CD14-positive monocyte (primary cell): Measurements from ENCODE around the gene RNF123. TPM values are rescaled to one million over a fixed set of nuclear protein-coding genes. Genes with fewer than 3 reads are reported as not detected.

Experiments
- DNase-seq, 3 donors: peaks; one replicate each; pipeline ENCODE4 v3.0.0-alpha.2; 2011 to 2022
- H2AFZ ChIP-seq: 2 replicates; pipeline ENCODE4 v1.6.0; 2012; ENCODE audit warnings: mild to moderate bottlenecking, low read depth, low read length, inconsistent platforms; ENCODE audit not compliant: insufficient read depth, poor library complexity, severe bottlenecking
- H3K27ac ChIP-seq, 2 donors: 1 replicate in 1 of 2; 2 replicates in 1 of 2; pipeline ENCODE4 v1.5.1; 2012 to 2013; ENCODE audit warnings: low read length in 2 of 2, control low read depth in 1 of 2, inconsistent platforms in 1 of 2, low read depth in 1 of 2, mild to moderate bottlenecking in 1 of 2
- H3K27me3 ChIP-seq, 2 donors: one replicate each; pipeline versions ENCODE4 v1.6.0 to v1.6.1; 2011 to 2013; ENCODE audit warnings: low read length in 2 of 2; ENCODE audit not compliant: control insufficient read depth in 2 of 2, insufficient read depth in 2 of 2
- H3K36me3 ChIP-seq, 2 donors: replicated peaks in 1 of 2; 1 replicate in 1 of 2; 2 replicates in 1 of 2; pipeline versions ENCODE4 v1.5.1 to v1.6.1; 2012 to 2013; ENCODE audit warnings: low read length in 2 of 2, control low read depth in 1 of 2, inconsistent platforms in 1 of 2, mild to moderate bottlenecking in 1 of 2; ENCODE audit not compliant: insufficient read depth in 2 of 2, control insufficient read depth in 1 of 2
- H3K4me1 ChIP-seq, 2 donors: 1 replicate in 1 of 2; 2 replicates in 1 of 2; pipeline versions ENCODE4 v1.5.1 to v1.6.1; 2012 to 2013; ENCODE audit warnings: low read length in 2 of 2, control low read depth in 1 of 2, inconsistent platforms in 1 of 2, mild to moderate bottlenecking in 1 of 2, moderate library complexity in 1 of 2; ENCODE audit not compliant: insufficient read depth in 2 of 2, control insufficient read depth in 1 of 2
- H3K4me2 ChIP-seq: replicated peaks from 2 replicates; pipeline ENCODE3; 2012; ENCODE audit warnings: low read length, moderate library complexity, mild to moderate bottlenecking; ENCODE audit not compliant: poor library complexity, severe bottlenecking; ENCODE audit errors: extremely low read depth
- H3K4me3 ChIP-seq, 3 experiments: fragments of 200-600 bp in 1 of 3; sonication (generic) in 1 of 3; replicated peaks in 1 of 3; 1 replicate in 2 of 3; 2 replicates in 1 of 3; pipeline ENCODE4 v1.5.1; 2011 to 2013; ENCODE audit warnings: low read length in 3 of 3, mild to moderate bottlenecking in 3 of 3, control low read depth in 2 of 3, low read depth in 2 of 3, inconsistent platforms in 1 of 3, moderate library complexity in 1 of 3
- H3K79me2 ChIP-seq: 2 replicates; pipeline ENCODE4 v1.6.0; 2012; ENCODE audit warnings: mild to moderate bottlenecking, control low read depth, inconsistent platforms, low read length, moderate library complexity; ENCODE audit not compliant: insufficient read depth
- H3K9ac ChIP-seq: 2 replicates; pipeline ENCODE4 v1.6.0; 2017; ENCODE audit warnings: low read length, mild to moderate bottlenecking; ENCODE audit not compliant: insufficient read depth, poor library complexity, severe bottlenecking
- H3K9me3 ChIP-seq, 2 donors: replicated peaks in 1 of 2; 1 replicate in 1 of 2; 2 replicates in 1 of 2; pipeline versions ENCODE4 v1.5.1 to v1.6.1; 2012 to 2013; ENCODE audit warnings: low read length in 2 of 2, control low read depth in 1 of 2; ENCODE audit not compliant: control insufficient read depth in 1 of 2, insufficient read depth in 1 of 2
- H4K20me1 ChIP-seq: 2 replicates; pipeline ENCODE4 v1.6.0; 2012; ENCODE audit warnings: mild to moderate bottlenecking, low read length, control low read depth, moderate library complexity; ENCODE audit not compliant: insufficient read depth
- H3K27ac Mint-ChIP-seq, 7 donors: one replicate each; pipeline ENCODE4 v1.8.0; 2020; ENCODE audit warnings: mild to moderate bottlenecking in 7 of 7, mixed read lengths in 7 of 7, moderate library complexity in 6 of 7, inconsistent platforms in 2 of 7
- H3K27me3 Mint-ChIP-seq, 3 donors: one replicate each; pipeline ENCODE4 v1.8.0; 2021 to 2022; ENCODE audit warnings: low read depth in 3 of 3, mild to moderate bottlenecking in 3 of 3, mixed read lengths in 3 of 3, moderate library complexity in 3 of 3, inconsistent platforms in 1 of 3
- H3K36me3 Mint-ChIP-seq, 2 donors: one replicate each; pipeline ENCODE4 v1.8.0; 2020; ENCODE audit warnings: mixed read lengths in 2 of 2, inconsistent platforms in 1 of 2, mild to moderate bottlenecking in 1 of 2
- H3K4me1 Mint-ChIP-seq: one replicate; pipeline ENCODE4 v1.8.0; 2020; ENCODE audit warnings: mild to moderate bottlenecking, mixed read lengths
- H3K4me3 Mint-ChIP-seq, 2 donors: one replicate each; pipeline ENCODE4 v1.8.0; 2020; ENCODE audit warnings: mild to moderate bottlenecking in 2 of 2, mixed read lengths in 2 of 2, moderate library complexity in 1 of 2
- H3K9me3 Mint-ChIP-seq, 7 donors: one replicate each; pipeline ENCODE4 v1.8.0; 2020 to 2022; ENCODE audit warnings: mixed read lengths in 7 of 7, mild to moderate bottlenecking in 6 of 7, moderate library complexity in 6 of 7, inconsistent platforms in 2 of 7
- WGBS: methylation state at CpG from one replicate; pipeline ENCODE4 v1.1.5; 2013; ENCODE audit warnings: missing lambda C conversion rate; ENCODE audit not compliant: insufficient coverage; 5-methylcytosine and 5-hydroxymethylcytosine counted together
- intact Hi-C, 2 donors: fragments of 100-400 bp; cut with micrococcal nuclease; formaldehyde crosslinking; loops; one replicate each; pipeline versions ENCODE4 v1.15.0 to v1.15.1; 2023
- polyA plus RNA-seq, 3 donors: library from polyadenylated mRNA; depleted of rRNA in 1 of 3; unstranded in 2 of 3; stranded (reverse) in 1 of 3; fragments of 300-500 nt in 2 of 3; fragments of >200 nt in 1 of 3; fragmentation: Illumina TruSeq in 2 of 3; gene quantifications; 1 replicate in 2 of 3; 2 replicates in 1 of 3; pipeline ENCODE4 v1.2.3, GENCODE V29; 2012 to 2021
- TF ChIP-seq, protein P1 (sequence below): fragments of 200-600 bp; IDR thresholded peaks from one replicate; pipeline ENCODE4 v1.8.0; 2022; ENCODE audit warnings: antibody characterized with exemption, mild to moderate bottlenecking

The RNF123 gene
- polyA plus RNA-seq, 3 donors: 11.1 to 46.2 (median 15.7) TPM

DNA sequence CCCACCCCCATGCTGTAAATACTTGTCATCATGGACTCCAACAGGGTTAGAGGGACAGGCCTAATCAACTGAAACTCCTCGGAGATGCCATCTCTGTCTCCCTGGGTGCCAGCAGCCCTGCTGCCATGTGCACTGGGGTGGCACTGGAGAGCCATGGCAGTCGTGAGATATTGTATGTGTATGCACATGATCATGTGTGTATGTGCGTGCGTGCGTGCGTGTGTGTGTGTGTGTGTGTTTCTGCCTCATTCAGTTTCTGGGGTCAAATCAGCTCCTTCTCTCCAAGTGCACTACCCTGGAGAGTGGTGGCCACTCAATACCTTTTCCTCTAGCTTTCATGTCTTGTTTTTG lies 18.4 kb upstream of the RNF123 start:
- peaks cover 4% of the 10 kb centered on the region in 2 donors for H3K36me3 ChIP-seq
- H3K9ac ChIP-seq: no peak overlapping the region
- WGBS: no CpG with 5 or more reads among the region's 6 CpGs
- intact Hi-C loops: loop anchor here (5.0 to 10.0 kb wide), 3 partner anchors 54 to 199 kb away; partner anchors contain the start of genes GMPPB (in 2 of the 2) and DAG1 (in 1 of the 2)
- H3K4me2 ChIP-seq: no peak overlapping the region
- no peak overlapping the region for H3K27ac ChIP-seq
- peaks cover 24% of the 10 kb centered on the region for H3K4me1 Mint-ChIP-seq
- H3K4me3 ChIP-seq: no peak overlapping the region
- no peak overlapping the region for H3K4me3 Mint-ChIP-seq
- H3K36me3 Mint-ChIP-seq: peaks cover 4 to 6% of the 10 kb centered on the region in 2 donors
- peaks cover 0 to 10% (median 3%) of the 10 kb centered on the region in 7 donors for H3K9me3 Mint-ChIP-seq
- no peaks in the 10 kb centered on the region for H3K27me3 ChIP-seq
- H3K9me3 ChIP-seq: peaks cover 0 to 6% of the 10 kb centered on the region in 2 donors
- H3K79me2 ChIP-seq: peaks cover 13% of the 10 kb centered on the region
- no peak overlapping the region for H3K27ac Mint-ChIP-seq
- peaks cover 20% of the 10 kb centered on the region for H4K20me1 ChIP-seq
- H2AFZ ChIP-seq: no peak overlapping the region
- H3K4me1 ChIP-seq: peaks cover 17 to 21% of the 10 kb centered on the region in 2 donors
- TF ChIP-seq, protein P1, sequence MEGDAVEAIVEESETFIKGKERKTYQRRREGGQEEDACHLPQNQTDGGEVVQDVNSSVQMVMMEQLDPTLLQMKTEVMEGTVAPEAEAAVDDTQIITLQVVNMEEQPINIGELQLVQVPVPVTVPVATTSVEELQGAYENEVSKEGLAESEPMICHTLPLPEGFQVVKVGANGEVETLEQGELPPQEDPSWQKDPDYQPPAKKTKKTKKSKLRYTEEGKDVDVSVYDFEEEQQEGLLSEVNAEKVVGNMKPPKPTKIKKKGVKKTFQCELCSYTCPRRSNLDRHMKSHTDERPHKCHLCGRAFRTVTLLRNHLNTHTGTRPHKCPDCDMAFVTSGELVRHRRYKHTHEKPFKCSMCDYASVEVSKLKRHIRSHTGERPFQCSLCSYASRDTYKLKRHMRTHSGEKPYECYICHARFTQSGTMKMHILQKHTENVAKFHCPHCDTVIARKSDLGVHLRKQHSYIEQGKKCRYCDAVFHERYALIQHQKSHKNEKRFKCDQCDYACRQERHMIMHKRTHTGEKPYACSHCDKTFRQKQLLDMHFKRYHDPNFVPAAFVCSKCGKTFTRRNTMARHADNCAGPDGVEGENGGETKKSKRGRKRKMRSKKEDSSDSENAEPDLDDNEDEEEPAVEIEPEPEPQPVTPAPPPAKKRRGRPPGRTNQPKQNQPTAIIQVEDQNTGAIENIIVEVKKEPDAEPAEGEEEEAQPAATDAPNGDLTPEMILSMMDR: no peak
- peaks cover 9 to 11% (median 10%) of the 10 kb centered on the region in 3 donors for H3K27me3 Mint-ChIP-seq
- DNase-seq: no peak

DNA sequence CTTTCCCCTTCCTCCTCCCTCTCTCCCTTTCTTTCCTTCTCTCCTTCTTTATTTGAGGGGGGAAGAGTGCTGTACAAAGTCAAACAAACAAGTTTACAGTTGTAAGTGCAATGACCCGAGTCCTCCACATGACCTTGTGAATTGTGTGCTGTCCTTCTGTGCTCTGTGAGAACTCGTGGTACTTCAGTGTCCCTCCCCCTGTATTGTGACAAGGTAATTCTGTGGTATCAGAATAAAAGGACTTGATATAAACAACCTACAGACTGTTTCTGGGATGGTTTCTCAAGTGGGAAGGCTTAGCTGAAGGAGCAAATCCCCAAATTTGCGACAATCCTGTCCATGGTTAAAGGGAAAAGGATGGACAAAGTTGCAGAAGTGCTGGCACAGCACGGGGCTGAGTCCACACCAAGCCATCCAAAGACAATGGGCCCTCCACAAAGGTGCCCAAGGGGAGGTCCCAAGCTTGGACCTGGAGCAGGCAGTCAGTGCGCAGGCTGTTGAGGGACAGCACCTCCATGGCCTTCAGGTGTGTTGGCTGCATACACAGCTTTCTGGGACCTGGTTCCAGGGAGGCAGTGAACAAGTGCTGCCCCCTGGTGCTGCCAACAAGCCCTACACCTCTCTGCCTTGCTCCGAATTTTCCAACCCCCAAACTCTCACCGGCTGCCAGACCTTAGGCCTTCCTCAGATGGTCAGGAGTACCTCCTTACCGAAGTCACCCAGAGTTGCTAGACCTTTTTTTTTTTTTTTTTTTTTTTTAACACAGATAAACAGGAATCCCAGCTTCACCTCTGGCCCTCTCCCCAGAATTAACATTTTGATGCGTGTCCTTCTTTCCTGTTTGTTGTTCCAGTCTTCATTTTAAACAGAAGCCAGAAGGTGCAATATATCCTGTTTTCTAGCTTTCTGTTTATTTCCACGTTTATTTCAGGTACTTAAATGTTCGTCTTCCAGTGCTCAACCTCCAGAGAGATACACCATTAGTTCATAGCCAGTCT lies 17.8 kb upstream of the RNF123 start:
- Histone ChIP-seq H3K36me3 (peaks cover 11% of the 10 kb centered on the region in 2 donors), H3K4me3 (no peak overlapping the region), H3K9me3 (peaks cover 0 to 6% of the 10 kb centered on the region in 2 donors), H3K4me1 (peaks cover 17 to 21% of the 10 kb centered on the region in 2 donors), H3K79me2 (peaks cover 13% of the 10 kb centered on the region), H3K4me2 (no peak overlapping the region), H3K9ac (no peak overlapping the region), H3K27me3 (no peaks in the 10 kb centered on the region), H2AFZ (no peak overlapping the region), H3K27ac (no peak overlapping the region), H4K20me1 (peaks cover 20% of the 10 kb centered on the region)
- TF ChIP-seq, protein P1: peak; percentile 82
- Mint-ChIP-seq H3K27me3 (peaks cover 9 to 11% (median 10%) of the 10 kb centered on the region in 3 donors), H3K4me1 (peaks cover 26% of the 10 kb centered on the region), H3K4me3 (peak overlapping the region in 1 of 2 donors; percentile 39), H3K36me3 (peaks cover 10 to 13% of the 10 kb centered on the region in 2 donors), H3K9me3 (peaks cover 0 to 10% (median 3%) of the 10 kb centered on the region in 7 donors), H3K27ac (peak overlapping the region in 2 of 7 donors; percentile 41 to 51)
- peak; percentile 35 to 60 (median 53) for DNase-seq
- intact Hi-C loops: loop anchor here (5.0 to 10.0 kb wide), 3 partner anchors 53 to 199 kb away; partner anchors contain the start of genes GMPPB (in 2 of the 2) and DAG1 (in 1 of the 2)
- 54% methylated on average over 7 of the region's 11 CpGs for WGBS
